ENCODE measurements around the gene ACADVL. TPM values are rescaled to one million over a fixed set of nuclear protein-coding genes. Genes with fewer than 3 reads are reported as not detected.

Gene ACADVL
- total and polyA plus RNA-seq, 12 donors = 807 to 4,806 (median 1,322) TPM

DNA sequence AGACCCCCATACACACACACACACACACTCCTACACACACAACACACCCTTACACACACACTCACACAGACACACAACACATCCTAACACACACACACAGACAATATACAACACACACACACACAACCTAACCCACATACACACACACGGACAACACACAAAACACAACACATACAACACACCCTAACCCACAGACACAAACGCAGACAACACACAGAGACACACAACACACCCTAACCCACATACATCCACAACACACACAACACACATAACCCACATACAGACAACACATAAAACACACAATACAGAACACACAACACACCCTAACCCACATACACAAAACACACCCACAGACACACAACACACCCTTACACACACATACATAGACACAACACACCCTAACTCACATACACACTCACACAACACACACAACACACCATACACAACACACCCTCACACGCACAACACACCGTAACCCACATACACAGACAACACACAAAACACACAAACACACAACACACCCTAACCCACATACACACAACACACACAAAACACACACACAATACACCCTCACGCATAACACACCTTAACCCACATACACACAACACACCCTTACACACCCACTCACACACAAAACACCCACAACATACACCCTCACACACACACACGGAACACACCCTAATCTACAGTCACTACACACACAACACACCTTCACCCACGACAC lies 45.0 kb upstream of the ACADVL start:
- H3K27ac ChIP-seq = peak overlapping the region in 1 of 10 donors; percentile 78
- ATAC-seq (no peak), DNase-seq (no peak)
- peaks cover 0 to 16% (median 3%) of the 10 kb centered on the region in 11 donors for H3K9me3 ChIP-seq
- 74 to 85% methylated on average over 7 of the region's 7 CpGs for WGBS, 2 donors
- no peaks in the 10 kb centered on the region for H3K36me3 ChIP-seq
- peak overlapping the region in 1 of 10 donors; percentile 44 for H3K4me3 ChIP-seq
- TF ChIP-seq, protein P1, sequence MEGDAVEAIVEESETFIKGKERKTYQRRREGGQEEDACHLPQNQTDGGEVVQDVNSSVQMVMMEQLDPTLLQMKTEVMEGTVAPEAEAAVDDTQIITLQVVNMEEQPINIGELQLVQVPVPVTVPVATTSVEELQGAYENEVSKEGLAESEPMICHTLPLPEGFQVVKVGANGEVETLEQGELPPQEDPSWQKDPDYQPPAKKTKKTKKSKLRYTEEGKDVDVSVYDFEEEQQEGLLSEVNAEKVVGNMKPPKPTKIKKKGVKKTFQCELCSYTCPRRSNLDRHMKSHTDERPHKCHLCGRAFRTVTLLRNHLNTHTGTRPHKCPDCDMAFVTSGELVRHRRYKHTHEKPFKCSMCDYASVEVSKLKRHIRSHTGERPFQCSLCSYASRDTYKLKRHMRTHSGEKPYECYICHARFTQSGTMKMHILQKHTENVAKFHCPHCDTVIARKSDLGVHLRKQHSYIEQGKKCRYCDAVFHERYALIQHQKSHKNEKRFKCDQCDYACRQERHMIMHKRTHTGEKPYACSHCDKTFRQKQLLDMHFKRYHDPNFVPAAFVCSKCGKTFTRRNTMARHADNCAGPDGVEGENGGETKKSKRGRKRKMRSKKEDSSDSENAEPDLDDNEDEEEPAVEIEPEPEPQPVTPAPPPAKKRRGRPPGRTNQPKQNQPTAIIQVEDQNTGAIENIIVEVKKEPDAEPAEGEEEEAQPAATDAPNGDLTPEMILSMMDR (IDR thresholded peaks at IDR 0.05) = no peak
- intact Hi-C loops (cut with DNase I) = loop anchor here in 5 of 10 donors (5.0 to 10.0 kb wide), 3 partner anchors 37 to 260 kb away; no protein-coding TSS in a partner anchor
- peaks cover 0 to 37% (median 24%) of the 10 kb centered on the region in 7 donors for H3K27me3 ChIP-seq
- peaks cover 0 to 27% (median 16%) of the 10 kb centered on the region in 9 donors for H3K4me1 ChIP-seq

DNA sequence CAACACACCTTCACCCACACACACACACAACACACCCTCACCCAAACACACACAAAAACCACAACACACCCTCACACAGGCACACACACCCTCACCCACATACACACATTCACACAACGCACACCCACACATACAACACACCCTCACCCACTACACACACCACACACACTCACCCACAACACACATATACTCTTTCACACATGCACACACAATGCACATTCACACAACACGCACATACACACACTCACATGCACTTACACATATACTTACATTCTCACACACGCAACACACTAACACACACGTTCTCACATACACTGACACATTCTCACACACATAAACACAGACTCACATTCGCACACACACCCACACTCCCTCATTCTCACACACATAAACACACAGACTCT lies 44.4 kb upstream of the ACADVL start:
- intact Hi-C loops (cut with DNase I) = loop anchor here in 5 of 10 donors (5.0 to 10.0 kb wide), 3 partner anchors 38 to 261 kb away; no protein-coding TSS in a partner anchor
- Histone ChIP-seq H3K27me3 (peaks cover 0 to 37% (median 24%) of the 10 kb centered on the region in 7 donors), H3K4me1 (peaks cover 0 to 27% (median 16%) of the 10 kb centered on the region in 9 donors), H3K27ac (no peak overlapping the region), H3K4me3 (no peak overlapping the region), H3K9me3 (peaks cover 0 to 10% (median 0%) of the 10 kb centered on the region in 11 donors), H3K36me3 (no peaks in the 10 kb centered on the region)
- ATAC-seq (no peak), DNase-seq (no peak)
- 95 to 97% methylated on average over 5 of the region's 5 CpGs for WGBS, 2 donors
- TF ChIP-seq, protein P1 (IDR thresholded peaks at IDR 0.05) = no peak

DNA sequence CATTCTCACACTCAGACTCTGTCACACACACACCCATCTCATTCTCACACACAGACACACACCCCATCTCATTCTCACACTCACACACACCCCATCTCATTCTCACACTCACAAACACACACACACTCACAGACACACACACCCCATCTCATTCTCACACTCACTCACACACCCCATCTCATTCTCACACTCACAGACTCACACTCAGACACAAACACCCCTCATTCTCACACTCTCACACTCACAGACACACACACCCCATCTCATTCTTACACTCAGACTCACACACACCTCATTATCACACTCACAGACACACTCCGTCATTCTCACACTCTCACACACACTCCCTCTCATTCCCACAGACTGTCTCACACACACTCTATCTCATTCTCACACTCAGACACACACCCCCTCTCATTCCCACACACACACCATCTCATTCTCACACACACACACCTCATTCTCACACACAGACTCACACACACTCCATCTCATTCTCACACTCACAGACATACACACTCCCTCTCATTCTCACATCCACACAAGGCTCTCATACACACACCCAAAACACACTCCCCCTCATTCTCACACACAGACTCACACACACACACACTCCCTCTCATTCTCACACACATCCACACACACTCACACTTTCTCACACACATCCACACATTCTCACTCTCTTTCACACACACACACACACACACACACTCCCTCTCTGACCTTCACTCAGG lies 43.5 kb upstream of the ACADVL start:
- intact Hi-C loops (cut with DNase I) = loop anchor here in 5 of 10 donors (2.0 to 10.0 kb wide), 4 partner anchors 39 to 261 kb away; no protein-coding TSS in a partner anchor
- 94 to 97% methylated on average over 1 of the region's 1 CpG for WGBS, 2 donors
- Histone ChIP-seq H3K36me3 (no peaks in the 10 kb centered on the region), H3K27ac (no peak overlapping the region), H3K9me3 (peaks cover 0 to under 1% (median 0%) of the 10 kb centered on the region in 11 donors), H3K4me1 (peaks cover 0 to 27% (median 16%) of the 10 kb centered on the region in 9 donors), H3K4me3 (no peak overlapping the region), H3K27me3 (peaks cover 0 to 37% (median 24%) of the 10 kb centered on the region in 7 donors)
- TF ChIP-seq, protein P1 (IDR thresholded peaks at IDR 0.05) = no peak
- DNase-seq = no peak
- no peak for ATAC-seq

DNA sequence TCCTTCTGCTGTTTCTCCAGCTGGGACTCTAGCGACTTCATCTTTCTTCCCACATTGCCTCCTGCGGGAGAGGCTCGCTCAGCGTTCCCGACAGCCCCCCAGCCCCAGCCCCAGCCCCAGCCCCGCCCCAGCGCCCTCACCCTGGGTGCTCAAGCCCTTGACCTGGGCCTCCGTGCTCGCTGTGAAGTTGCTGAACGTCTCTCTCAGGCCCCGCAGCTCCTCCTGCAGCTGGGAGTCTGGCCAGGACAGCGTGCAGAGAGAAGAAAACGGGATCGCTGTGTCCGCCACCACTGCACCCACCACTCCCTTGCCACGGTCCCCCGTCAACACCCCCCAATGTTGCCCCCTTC lies 42.9 kb upstream of the ACADVL start:
- intact Hi-C loops (cut with DNase I) = loop anchor here in 6 of 10 donors (1.0 to 10.0 kb wide), 5 partner anchors 40 to 262 kb away; no protein-coding TSS in a partner anchor

More for the DNA sequence above, 42.9 kb upstream of the ACADVL start:
- Histone ChIP-seq H3K9me3 (no peaks in the 10 kb centered on the region), H3K4me3 (peak overlapping the region in 6 of 10 donors; percentile 42 to 59 (median 54)), H3K4me1 (peaks cover 0 to 27% (median 16%) of the 10 kb centered on the region in 9 donors), H3K27ac (no peak overlapping the region), H3K27me3 (peaks cover 0 to 37% (median 24%) of the 10 kb centered on the region in 7 donors), H3K36me3 (no peaks in the 10 kb centered on the region)
- TF ChIP-seq, protein P1 (IDR thresholded peaks at IDR 0.05) = no peak
- peak in 5 of 8 donors; percentile 4 to 29 (median 16) for ATAC-seq
- 10 to 11% methylated on average over 17 of the region's 17 CpGs for WGBS, 2 donors
- no peak for DNase-seq
